LoVo (cell line): ENCODE measurements around the gene SMYD3.
"Not testable (repeated sequence)": the region's sequence is repeated elsewhere in the genome, so short reads cannot be mapped to it uniquely, and the experiment has no call there.

Experiments used
- DNase-seq: peaks from one replicate; pipeline ENCODE4 v3.0.0-alpha.2; 2016; ENCODE audit warnings: low spot score

SMYD3 gene

DNA sequence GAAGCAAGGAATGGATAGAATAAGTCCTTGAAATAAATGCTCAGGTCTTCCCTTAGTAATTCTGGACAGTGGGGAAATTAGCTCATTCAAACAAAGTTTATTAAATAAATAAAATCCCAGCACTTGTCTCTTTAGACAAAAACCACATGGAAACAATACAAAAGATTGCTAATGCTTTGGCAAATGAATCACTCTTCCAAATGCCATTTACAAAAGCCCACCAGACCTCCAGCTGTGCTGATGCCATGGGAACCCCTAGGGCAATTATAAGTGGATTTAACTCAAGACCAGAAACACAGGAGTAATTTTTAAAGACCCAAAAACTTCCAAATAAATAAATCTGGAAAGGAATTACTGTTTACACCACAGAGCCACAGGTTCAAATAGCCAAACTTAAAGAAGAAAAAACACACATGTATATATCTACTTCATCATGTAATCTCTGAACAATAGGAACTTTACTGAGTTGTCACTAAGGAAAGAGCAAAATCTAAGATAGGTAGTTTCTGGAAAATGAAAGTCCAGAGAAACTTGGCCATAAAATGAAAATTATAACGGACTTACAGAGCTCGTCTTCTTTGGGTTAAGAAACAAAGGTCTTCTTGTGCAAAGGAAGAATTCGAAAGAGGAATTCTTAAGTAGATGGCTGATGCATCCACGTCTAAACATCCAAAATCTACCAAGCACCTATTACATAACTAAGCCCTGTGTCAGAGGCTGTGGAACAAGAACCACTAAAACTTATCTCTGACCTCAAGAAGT is 399.4 kb downstream of the SMYD3 start:
- DNase-seq = no peak

DNA sequence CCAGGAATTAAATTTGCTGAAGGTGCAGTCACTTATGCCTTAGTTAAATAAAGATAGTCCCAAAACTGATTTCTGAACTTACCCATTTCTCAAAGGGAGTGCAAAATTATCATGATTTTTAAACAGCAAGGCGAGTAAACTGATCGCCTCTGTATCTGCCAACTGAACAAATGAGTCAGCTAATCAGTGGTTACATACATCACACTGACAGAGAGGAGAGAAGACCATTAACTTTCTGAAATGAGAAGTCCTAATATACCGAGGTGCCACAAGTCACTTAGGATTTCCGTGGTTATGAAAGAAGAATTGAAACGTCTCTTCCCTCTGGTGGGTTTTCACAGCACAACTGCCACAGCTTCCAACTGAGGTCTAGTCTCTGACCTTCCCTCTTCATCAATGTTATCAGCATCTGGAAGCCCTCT is 400.7 kb downstream of the SMYD3 start:
- no peak for DNase-seq

DNA sequence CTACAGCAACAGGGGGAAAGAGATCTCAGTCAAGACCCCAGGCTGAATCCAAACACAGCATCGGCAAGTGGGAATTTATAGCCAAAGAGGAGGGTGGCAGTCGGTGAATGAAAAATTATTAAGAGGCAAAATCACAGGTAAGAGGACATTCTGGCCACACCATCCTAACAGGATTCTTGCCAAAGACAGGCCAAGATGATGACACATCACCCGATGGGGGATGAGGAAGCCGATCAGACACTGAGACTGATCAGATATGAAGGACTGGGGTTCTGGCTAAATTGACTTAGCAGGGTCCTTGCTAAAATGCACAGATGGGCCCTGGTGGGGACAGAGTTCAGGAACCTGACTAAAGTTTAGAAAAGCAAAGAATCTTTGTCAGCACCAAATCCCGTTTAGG is 402.2 kb downstream of the SMYD3 start:
- no peak for DNase-seq

DNA sequence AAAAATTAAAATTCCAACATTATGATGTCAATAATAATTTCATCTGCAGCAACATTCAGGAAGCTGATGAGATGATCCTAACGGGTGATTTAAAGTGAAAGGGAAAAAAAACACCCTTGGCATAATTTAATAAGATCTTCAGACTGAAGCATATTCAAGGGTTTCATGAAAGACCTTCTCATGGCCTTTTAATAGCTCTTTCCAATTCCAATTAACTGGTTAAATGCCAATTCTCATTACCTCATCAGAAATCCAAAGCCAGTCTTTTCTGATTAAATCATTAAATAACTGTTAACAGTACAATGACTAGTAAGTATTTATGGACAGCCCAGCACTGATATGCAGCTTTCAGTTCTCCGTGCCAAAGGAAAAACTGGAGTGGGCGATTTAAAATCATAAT is 407.5 kb downstream of the SMYD3 start:
- no peak for DNase-seq

DNA sequence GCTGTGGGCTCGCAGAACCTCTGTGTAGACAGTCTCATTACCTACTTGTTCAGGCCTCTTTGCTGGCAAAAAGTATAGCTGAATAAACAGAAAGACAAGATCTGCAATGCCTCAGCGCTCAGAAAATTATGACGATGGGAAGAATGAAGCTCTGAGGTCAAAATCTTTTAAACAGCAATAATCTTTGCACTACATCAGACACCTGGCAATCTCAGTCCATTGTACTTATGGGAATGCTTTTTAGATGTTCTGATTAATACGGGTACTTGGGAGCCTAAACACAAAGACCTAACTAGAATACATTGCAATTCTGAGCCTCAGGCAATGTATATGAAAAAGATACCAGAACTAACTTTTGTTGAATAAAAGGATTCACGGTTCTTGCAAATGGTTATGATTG is 410.7 kb downstream of the SMYD3 start:
- DNase-seq = no peak

DNA sequence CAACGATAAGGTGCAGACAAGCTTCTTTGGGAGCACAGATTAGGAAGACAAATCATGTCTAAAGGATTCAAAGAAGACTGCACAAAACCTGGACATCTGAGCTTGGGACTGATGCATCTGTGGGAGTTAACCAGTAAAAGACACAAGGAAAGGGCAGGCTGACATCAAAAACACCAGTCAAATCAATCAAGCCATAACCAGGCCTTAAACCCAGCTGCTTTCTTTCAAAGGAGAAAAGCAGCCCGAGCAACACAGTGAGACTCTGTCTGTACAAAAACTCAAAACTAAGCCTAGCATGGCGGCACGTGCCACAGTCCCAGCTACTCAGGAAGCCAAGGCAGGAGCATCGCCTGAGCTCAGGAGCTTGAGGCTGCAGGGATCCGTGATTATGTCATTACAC is 411.6 kb downstream of the SMYD3 start:
- no peak for DNase-seq

DNA sequence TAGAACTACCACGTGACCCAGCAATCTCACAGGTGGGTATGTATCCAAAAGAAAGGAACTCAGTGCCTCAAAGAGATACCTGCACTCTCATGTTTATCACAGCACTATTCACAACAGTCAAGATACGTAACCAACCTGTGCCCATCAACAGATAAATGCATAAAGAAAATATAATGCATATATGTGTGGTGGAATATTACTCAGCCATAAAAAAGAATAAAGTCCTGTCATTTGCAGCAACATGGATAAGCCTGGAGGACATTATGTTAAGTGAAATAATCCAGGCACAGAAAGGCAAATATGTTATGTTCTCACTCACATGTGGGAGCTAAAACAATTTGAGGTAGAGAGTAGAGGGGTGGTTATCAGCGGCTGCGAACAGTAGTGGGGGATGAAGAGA is 413.8 kb downstream of the SMYD3 start:
- no peak for DNase-seq

DNA sequence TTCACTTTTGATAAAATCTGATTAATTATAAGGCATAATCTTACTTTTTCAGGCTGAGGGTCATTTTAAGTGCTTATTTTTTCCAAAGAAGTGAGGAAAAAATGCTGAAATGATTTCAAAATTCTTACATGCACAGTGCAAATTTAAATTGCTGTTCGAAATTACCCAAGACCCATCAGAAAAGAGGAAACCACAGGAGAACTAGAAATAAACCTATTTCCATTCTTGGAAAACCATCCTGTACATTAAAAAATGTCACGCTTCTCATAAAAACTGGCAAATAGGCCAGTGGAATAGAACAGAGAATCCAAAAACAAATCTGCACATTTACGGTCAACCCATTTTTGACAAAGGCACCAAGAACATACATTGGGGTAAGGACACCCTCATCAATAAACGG is 414.9 kb downstream of the SMYD3 start:
- DNase-seq = no peak

DNA sequence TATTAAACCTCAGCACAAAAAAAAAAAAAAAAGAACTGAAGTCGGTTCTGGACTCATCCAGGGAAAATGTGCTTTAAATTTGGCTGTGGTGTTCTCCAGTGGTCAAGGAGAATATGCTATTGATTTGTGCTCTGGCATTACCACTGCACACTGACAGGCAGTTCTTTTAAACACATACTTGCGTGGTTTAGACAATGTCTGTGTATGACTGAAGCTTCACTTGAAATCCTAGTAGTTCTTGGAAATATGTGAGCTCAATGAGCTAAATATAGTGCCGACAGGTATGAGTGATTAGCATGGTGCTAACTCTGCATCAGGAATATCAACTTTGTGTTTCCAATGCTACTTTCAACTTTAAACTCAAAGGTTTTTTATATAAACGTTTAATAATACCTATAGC is 415.6 kb downstream of the SMYD3 start:
- no peak for DNase-seq

DNA sequence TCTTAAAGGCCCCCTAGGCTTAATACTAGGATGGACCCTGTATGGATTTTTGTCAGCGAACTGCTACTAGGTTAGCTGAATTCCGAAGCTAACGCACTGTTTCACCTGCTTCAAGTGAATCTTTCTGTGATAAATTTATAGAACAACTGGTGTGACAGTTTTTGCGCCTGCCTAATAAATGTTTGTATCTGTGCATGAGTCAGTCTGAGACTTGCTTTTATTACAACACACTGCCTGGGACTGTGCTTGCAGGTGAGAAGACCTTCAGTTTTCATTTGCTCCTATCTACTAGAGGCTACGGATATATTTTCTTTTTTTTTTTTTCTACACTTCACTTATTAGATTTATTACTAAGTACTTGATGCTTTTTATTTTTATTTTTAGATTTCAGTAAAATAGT is 420.9 kb downstream of the SMYD3 start:
- no peak for DNase-seq

DNA sequence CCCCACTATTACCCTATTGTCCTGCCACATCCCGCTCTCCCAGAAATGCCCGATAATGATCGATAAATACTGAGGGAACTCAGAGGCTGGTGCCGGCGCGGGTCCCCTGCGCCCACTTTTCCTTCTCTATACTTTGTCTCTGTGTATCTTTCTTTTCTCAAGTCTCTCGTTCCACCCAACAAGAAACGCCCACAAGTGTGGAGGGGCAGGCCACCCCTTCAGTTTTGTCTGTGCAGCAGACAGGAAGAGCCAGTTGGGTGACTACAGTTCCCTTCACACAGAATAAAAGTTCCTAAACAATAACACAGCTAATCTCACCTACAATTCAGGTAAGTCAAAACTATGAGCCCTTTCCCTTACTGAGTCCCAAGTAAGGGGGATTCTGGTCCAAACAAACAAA is 423.7 kb downstream of the SMYD3 start:
- DNase-seq = no peak

DNA sequence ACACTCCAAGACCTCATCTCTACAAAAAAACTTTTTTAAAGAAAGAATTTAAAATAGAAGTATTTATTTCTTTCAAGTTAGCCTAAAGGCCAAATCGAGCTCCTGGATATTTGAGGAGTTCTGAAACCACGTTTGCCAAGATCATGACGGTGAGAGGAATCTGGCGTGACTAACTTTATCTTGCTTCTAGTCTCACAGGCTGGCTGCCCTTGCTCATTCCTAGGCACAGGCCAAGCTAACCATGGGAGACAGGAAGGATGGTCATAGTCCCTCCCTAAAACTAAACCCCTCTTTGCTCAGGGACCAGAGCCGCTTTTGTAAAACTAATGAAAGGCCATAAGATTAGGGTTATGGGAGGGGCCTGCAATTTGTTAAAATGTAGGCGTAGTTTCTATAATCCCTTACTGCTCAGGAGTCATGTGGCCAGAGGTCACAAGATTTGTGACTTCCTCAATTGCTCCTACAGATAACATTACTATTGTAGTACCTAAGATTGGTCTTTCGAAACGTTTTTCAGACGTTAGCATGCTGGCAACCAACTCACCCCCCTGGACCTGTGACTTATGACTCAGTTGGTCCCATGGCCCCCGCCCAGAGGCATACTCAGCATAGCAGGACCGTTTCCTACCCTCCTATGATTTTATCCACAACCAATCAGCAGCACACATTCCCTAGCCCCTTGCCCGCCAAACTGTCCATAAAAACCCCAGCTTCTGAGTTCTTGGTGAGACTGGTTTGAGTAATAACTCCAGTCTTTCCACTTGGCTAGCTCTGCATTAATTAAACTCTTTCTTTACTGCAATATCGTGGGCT is 425.0 kb downstream of the SMYD3 start:
- no peak for DNase-seq

DNA sequence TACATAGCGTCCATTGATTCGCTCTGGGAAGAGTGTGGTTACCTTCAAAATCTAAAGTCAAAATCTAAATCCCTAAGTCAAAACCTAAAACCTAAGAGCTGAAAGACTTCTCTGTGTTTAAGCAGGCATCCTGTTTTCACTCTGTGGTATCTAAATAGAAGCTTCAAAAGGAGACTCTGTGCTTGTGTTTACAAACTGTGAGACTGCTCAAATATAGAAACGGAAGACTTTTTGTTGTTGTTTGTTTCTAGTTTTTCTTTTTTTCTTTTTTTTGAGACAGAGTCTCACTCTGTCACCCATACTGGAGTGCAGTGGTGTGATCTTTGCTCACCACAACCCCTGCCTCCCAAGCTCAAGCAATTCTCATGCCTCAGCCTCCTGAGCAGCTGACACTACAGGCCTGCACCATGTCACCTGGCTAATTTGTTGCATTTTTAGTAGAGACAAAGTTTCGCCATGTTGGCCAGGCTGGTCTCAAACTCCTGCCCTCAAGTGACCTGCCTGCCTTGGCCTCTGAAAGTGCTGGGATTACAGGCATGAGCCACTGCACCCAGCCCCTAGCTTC is 425.9 kb downstream of the SMYD3 start:
- no peak for DNase-seq

DNA sequence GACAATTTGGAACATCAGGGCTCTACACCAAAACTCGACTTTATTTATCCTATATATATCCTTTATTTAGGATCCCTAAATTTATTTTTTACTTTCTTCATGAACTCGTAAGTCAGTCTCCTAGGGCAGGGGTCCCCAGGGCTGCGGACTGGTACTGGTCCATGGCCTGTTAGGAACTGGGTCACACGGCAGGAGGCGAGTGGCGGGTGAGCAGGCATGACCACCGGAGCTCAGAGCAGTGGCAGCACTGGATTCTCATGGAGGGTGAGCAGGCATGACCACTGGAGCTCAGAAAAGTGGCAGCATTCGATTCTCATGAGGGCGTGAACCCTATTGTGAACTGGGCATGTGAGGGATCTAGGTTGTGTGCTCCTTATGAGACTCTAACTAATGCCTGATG is 427.0 kb downstream of the SMYD3 start:
- DNase-seq = no peak

DNA sequence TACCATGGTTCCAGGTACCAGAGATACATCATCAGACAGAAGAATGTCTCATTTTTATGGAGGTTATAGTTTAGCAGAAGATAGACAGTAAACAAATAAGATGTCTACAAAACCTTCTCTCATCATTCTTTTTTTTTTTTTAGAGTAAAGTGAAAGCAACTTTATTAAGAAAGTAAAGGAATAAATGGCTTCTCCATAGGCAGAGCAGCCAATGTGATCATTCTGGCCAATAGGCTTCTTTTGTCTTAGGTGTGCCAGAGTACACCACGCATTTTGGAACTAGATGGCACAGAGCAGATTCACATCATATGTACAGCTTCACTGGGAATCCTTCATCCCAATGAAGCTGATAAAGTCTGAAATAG is 428.2 kb downstream of the SMYD3 start:
- DNase-seq = no peak

DNA sequence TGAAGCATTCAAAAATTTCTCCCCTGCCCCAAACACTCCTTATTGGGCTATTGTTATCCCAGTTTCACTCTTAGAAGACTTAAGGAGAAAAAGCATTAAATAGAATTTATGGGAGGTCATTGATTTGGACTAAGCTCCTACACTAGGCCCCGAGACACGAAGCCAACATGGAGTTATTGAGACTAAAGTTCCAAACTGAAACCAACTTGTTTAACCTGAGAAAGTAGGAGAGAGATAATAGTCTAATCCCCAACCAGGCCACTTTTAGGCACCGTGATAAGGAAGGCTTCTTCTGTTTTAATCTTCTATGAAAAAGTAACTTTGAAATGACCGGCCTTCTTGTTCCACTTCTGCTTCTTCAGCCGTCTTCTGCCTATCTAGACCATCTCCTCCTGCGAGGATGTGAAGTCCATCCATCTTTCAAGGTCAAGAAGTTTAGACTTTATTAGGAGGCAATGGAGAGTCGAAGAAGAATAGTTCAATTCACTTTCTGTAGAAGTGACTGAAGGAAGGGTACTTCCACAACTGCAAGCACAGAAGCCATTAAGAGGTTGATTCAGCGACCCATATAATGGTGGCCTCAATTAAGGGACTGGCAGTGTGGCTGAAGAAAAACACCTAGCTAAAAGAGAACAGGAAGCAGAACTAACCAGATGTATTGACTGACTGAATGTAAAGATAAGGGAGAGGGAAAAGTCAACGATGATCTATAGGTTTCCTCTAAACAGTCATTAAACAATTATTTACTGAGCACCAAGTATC is 428.8 kb downstream of the SMYD3 start:
- DNase-seq = no peak

DNA sequence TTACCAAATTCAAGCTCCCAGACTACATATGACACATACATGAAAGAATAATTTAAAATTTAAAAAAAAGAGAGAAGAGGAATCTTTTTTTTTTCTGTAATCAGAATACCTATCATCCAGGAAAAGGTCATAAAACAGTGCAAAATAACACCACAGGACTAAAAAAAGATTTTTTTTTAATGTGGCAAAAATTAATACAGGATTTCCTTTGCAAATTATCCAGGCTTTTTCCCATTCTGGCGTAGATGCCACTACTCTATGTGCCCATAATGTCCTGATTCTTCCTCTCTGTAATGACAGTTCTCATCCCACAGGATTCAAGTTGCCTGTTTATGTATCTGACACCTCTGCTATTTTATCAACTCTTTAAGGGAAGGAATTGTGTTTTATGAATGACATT is 429.6 kb downstream of the SMYD3 start:
- no peak for DNase-seq

DNA sequence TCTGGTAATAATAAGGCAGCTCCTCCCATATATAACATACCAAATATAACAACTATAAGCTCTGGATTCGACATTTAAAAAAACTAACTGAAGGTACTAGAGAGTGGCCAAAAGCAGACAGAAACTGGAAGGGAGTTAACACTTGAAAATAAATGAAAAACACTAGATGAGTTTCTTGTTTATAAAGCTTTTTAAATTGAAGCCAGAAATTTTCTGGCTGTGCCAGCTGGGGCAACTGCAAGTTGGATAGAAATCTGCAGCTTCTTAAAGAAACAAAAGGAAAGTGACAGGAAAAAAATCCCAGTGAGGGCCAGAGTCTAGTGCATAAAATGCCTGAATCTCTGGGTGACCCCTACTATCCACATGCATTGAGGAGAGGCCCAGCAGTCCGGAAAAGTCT is 432.7 kb downstream of the SMYD3 start:
- no peak for DNase-seq

DNA sequence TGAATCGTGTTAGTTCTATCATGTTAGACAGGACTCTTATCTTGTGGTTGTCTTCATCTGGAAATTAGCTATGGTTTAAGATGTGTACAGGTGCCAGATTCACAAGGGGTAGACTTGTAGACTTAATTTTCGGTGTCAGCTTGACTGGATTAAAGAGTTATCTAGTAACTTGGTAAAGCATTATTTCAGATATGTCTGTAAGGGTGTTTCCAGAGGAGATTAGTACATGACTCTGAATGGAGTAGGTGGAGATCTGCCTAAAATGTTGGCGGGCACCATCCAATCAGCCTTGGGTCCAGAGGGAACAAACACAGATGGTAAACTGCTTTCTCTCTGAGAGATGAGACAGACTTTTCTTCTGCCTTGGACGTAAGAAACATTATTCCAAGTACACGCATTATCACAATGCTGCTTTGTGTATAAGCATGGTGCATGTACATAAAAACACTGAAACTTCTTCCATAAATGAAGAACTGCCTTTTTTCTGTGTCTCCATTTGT is 434.6 kb downstream of the SMYD3 start:
- DNase-seq = no peak

DNA sequence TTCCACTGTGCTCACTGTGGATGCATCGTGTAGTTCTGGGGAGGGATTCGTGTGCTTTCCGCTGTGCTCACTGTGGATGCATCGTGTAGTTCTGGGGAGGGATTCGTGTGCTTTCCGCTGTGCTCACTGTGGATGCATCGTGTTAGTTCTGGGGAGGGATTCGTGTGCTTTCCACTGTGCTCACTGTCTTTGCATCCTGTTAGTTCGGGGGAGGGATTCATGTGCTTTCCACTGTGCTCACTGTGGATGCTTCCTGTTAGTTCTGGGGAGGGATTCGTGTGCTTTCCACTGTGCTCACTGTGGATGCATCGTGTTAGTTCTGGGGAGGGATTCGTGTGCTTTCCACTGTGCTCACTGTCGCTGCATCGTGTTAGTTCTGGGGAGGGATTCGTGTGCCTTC is 435.1 kb downstream of the SMYD3 start:
- DNase-seq = not testable (repeated sequence)

DNA sequence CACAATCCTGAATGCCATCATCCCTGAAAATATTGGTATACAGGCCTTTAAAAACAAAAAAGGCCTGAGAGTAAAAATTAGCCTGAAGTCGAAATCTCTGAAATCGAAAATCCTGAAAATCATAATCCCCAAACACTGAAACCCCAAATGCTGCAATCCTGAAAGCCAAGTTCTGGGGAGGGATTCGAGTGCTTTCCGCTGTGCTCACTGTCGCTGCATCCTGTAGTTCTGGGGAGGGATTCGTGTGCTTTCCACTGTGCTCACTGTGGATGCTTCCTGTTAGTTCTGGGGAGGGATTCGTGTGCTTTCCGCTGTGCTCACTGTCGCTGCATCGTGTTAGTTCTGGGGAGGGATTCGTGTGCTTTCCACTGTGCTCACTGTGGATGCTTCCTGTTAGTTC is 435.5 kb downstream of the SMYD3 start:
- not testable (repeated sequence) for DNase-seq

DNA sequence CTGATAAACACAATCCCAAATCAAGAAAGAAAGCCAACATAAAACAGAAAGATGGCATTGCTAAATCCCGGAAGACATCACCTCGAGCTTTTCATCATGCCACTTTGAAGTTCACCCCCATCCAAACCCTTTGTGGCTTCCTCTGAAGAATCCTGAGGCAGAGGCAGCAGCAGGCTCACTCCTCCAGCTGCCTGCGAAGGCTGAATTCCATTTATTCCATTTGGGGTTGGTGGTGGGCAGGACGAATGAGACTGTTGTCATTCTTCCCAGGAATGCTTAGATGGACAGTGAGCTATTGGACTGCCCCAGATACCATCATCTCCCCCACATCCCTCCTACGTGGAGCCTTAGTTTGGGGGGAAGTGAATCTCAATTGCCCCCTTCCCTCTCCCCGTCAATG is 437.5 kb downstream of the SMYD3 start:
- no peak for DNase-seq
